IMR-90 (cell line): ENCODE data around the gene CORO7. TPM values are rescaled to one million over a fixed set of nuclear protein-coding genes. Genes with fewer than 3 reads are reported as not detected.
A peak's percentile ranks its signal among the peaks of the same experiment; 100 is the strongest.

Experiments
- ATAC-seq: fragments of 200-7000 bp; cut with Tn5 transposase; 2 replicates; pipeline ENCODE4 v1.9.1; 2020; ENCODE audit warnings: low read depth, mild to moderate bottlenecking, moderate library complexity
- BruUV-seq: library from RNA; stranded (reverse); fragments of 400-500 nt; replicated peaks from 2 replicates; lab custom pipeline; 2021; lab: Mats Ljungman, UMichigan
- CTCF ChIA-PET: fragments of 300-600 bp; formaldehyde crosslinking; extraction: SDS; loops from one replicate; lab custom pipeline; 2021; ENCODE audit warnings: antibody characterized with exemption; lab: Yijun Ruan, JAX
- POLR2A ChIA-PET: fragments of 300-600 bp; sonication (Branson Sonifier 250); formaldehyde crosslinking; loops from one replicate; lab custom pipeline; 2022; ENCODE audit warnings: antibody characterized with exemption; ENCODE audit not compliant: unreplicated experiment; lab: Charles Lee
- DNase-seq: peaks from one replicate; pipeline ENCODE4 v3.0.0; 2013
- H2AFZ ChIP-seq: replicated peaks from 2 replicates; pipeline ENCODE3; 2013; ENCODE audit warnings: low read length, mild to moderate bottlenecking; ENCODE audit not compliant: poor library complexity
- H2AK5ac ChIP-seq: 2 replicates; pipeline ENCODE4 v1.6.1; 2013; ENCODE audit warnings: low read depth, low read length, inconsistent platforms
- H2AK9ac ChIP-seq: replicated peaks from 2 replicates; pipeline ENCODE3; 2013; ENCODE audit warnings: mild to moderate bottlenecking, low read depth, low read length, moderate library complexity; ENCODE audit not compliant: poor library complexity
- H2BK120ac ChIP-seq: 2 replicates; pipeline ENCODE4 v1.6.1; 2013; ENCODE audit warnings: low read depth, low read length, inconsistent platforms
- H2BK15ac ChIP-seq: 3 replicates; pipeline ENCODE4 v1.6.1; 2013; ENCODE audit warnings: low read depth, low read length, inconsistent platforms
- H2BK20ac ChIP-seq: 2 replicates; pipeline ENCODE4 v1.6.1; 2013; ENCODE audit warnings: low read depth, mild to moderate bottlenecking, inconsistent platforms, low read length, moderate library complexity
- H2BK5ac ChIP-seq: 2 replicates; pipeline ENCODE4 v1.6.1; 2013; ENCODE audit warnings: mild to moderate bottlenecking, low read depth, low read length, inconsistent platforms; ENCODE audit not compliant: poor library complexity, severe bottlenecking
- H3K14ac ChIP-seq: replicated peaks from 2 replicates; pipeline ENCODE4 v1.6.1; 2013; ENCODE audit warnings: low read depth, low read length, inconsistent platforms
- H3K18ac ChIP-seq: 2 replicates; pipeline ENCODE4 v1.6.1; 2013; ENCODE audit warnings: low read depth, low read length, control low read depth
- H3K23ac ChIP-seq: 2 replicates; pipeline ENCODE4 v1.6.1; 2013; ENCODE audit warnings: low read depth, low read length, inconsistent platforms
- H3K27ac ChIP-seq: 2 replicates; pipeline ENCODE4 v1.5.1; 2013; ENCODE audit warnings: mild to moderate bottlenecking, control low read depth, low read length; ENCODE audit not compliant: insufficient read depth
- H3K27me3 ChIP-seq: 2 replicates; pipeline ENCODE4 v1.6.1; 2013; ENCODE audit warnings: low read length; ENCODE audit not compliant: control insufficient read depth, insufficient read depth
- H3K36me3 ChIP-seq: 2 replicates; pipeline ENCODE4 v1.6.1; 2013; ENCODE audit warnings: low read length, mixed read lengths; ENCODE audit not compliant: control insufficient read depth, insufficient read depth
- H3K4ac ChIP-seq: 2 replicates; pipeline ENCODE4 v1.6.1; 2013; ENCODE audit warnings: low read depth, low read length, inconsistent platforms
- H3K4me1 ChIP-seq: 2 replicates; pipeline ENCODE4 v1.6.1; 2013; ENCODE audit warnings: low read length, mixed read lengths; ENCODE audit not compliant: control insufficient read depth, insufficient read depth
- H3K4me2 ChIP-seq: 2 replicates; pipeline ENCODE4 v1.6.1; 2013; ENCODE audit warnings: low read depth, mild to moderate bottlenecking, control low read depth, low read length, moderate library complexity
- H3K4me3 ChIP-seq: 2 replicates; pipeline ENCODE4 v1.5.1; 2013; ENCODE audit warnings: low read depth, mild to moderate bottlenecking, control low read depth, low read length, moderate library complexity; ENCODE audit not compliant: insufficient read depth
- H3K56ac ChIP-seq: 2 replicates; pipeline ENCODE4 v1.6.1; 2013; ENCODE audit warnings: low read length, inconsistent platforms; ENCODE audit not compliant: insufficient read depth; ENCODE audit errors: extremely low read depth
- H3K79me1 ChIP-seq, 2 experiments: 2 replicates each; pipeline ENCODE4 v1.6.1; 2013; ENCODE audit warnings: low read length in 2 of 2, inconsistent platforms in 1 of 2, low read depth in 1 of 2
- H3K9ac ChIP-seq: 2 replicates; pipeline ENCODE4 v1.6.1; 2013; ENCODE audit warnings: low read depth, low read length, control low read depth
- H3K9me1 ChIP-seq: 2 replicates; pipeline ENCODE4 v1.6.1; 2013; ENCODE audit warnings: low read length, inconsistent platforms; ENCODE audit not compliant: insufficient read depth
- H3K9me3 ChIP-seq: 2 replicates; pipeline ENCODE4 v1.6.1; 2013; ENCODE audit warnings: low read length; ENCODE audit not compliant: control insufficient read depth, insufficient read depth
- H4K20me1 ChIP-seq: 2 replicates; pipeline ENCODE4 v1.6.1; 2013; ENCODE audit warnings: low read length, inconsistent platforms; ENCODE audit not compliant: insufficient read depth
- H4K5ac ChIP-seq: 2 replicates; pipeline ENCODE4 v1.6.1; 2013; ENCODE audit warnings: mild to moderate bottlenecking, low read depth, low read length, control low read depth
- H4K8ac ChIP-seq, 2 experiments: 2 replicates each; pipeline ENCODE4 v1.6.1; 2013; ENCODE audit warnings: low read depth in 2 of 2, low read length in 2 of 2, control low read depth in 1 of 2, inconsistent platforms in 1 of 2
- H4K91ac ChIP-seq: 2 replicates; pipeline ENCODE4 v1.6.1; 2013; ENCODE audit warnings: low read depth, low read length, inconsistent platforms; ENCODE audit not compliant: insufficient read depth
- BHLHE40 ChIP-seq: fragments of 150-350 bp; IDR thresholded peaks from 2 replicates; pipeline ENCODE4 v1.6.1; 2016; ENCODE audit warnings: mild to moderate bottlenecking, low read depth, low read length
- CEBPB ChIP-seq: IDR thresholded peaks from 2 replicates; pipeline ENCODE4 v1.6.1; 2012; ENCODE audit warnings: low read depth, low read length, improper control_type of control experiment
- CHD1 ChIP-seq: IDR thresholded peaks from 2 replicates; pipeline ENCODE4 v1.6.1; 2012; ENCODE audit warnings: low read depth, low read length, improper control_type of control experiment
- FOS ChIP-seq: fragments of 150-350 bp; IDR thresholded peaks from 2 replicates; pipeline ENCODE4 v1.6.1; 2016; ENCODE audit warnings: low read depth, low read length
- MAZ ChIP-seq: IDR thresholded peaks from 2 replicates; pipeline ENCODE4 v1.6.1; 2012; ENCODE audit warnings: low read depth, mild to moderate bottlenecking, low read length, improper control_type of control experiment, moderate library complexity, borderline replicate concordance
- MXI1 ChIP-seq: IDR thresholded peaks from 2 replicates; pipeline ENCODE4 v1.6.1; 2012; ENCODE audit warnings: low read depth, mild to moderate bottlenecking, low read length, moderate library complexity, borderline replicate concordance
- NFE2L2 ChIP-seq: fragments of 150-350 bp; IDR thresholded peaks from 2 replicates; pipeline ENCODE4 v1.6.1; 2016; ENCODE audit warnings: low read depth, mild to moderate bottlenecking, low read length
- POLR2A ChIP-seq: IDR thresholded peaks from 2 replicates; pipeline ENCODE4 v1.6.1; 2012; ENCODE audit warnings: mild to moderate bottlenecking, low read depth, low read length
- RAD21 ChIP-seq: IDR thresholded peaks from 2 replicates; pipeline ENCODE4 v1.6.1; 2012; ENCODE audit warnings: low read length, improper control_type of control experiment
- RCOR1 ChIP-seq: IDR thresholded peaks from 2 replicates; pipeline ENCODE4 v1.6.1; 2012; ENCODE audit warnings: mild to moderate bottlenecking, low read length, improper control_type of control experiment; ENCODE audit not compliant: insufficient replicate concordance
- RFX5 ChIP-seq: IDR thresholded peaks from 2 replicates; pipeline ENCODE4 v1.8.0; 2012; ENCODE audit warnings: low read depth, mild to moderate bottlenecking, low read length, moderate library complexity
- SMC3 ChIP-seq: fragments of 150-350 bp; IDR thresholded peaks from 2 replicates; pipeline ENCODE4 v1.6.1; 2016; ENCODE audit warnings: low read depth, mild to moderate bottlenecking, antibody characterized with exemption, low read length, moderate library complexity
- WGBS, 2 experiments: methylation state at CpG; one replicate each; pipeline versions ENCODE4 v1.1.5 to v1.1.7; 2013; ENCODE audit warnings: missing lambda C conversion rate in 2 of 2; ENCODE audit not compliant: insufficient read length in 1 of 2; ENCODE audit errors: extremely low coverage in 2 of 2; 5-methylcytosine and 5-hydroxymethylcytosine counted together
- dilution Hi-C: fragments of 300-500 bp; cut with HindIII; formaldehyde crosslinking; loops from one replicate; pipeline ENCODE4 v1.14.3; 2018; ENCODE audit warnings: low sequenced_read_pairs; ENCODE audit not compliant: unreplicated experiment
- in situ Hi-C: fragments of 300-500 bp; cut with MboI; formaldehyde crosslinking; loops from 3 replicates; pipeline ENCODE4 v1.14.3; 2019; ENCODE audit warnings: low sequenced_read_pairs, inconsistent platforms, mixed read lengths
- intact Hi-C: fragments of 100-400 bp; cut with micrococcal nuclease; formaldehyde crosslinking; loops from 2 replicates; pipeline ENCODE4 v1.10.0; 2022
- polyA plus RNA-seq, 3 experiments: library from polyadenylated mRNA; depleted of rRNA; stranded (reverse); fragments of >200 nt; gene quantifications; 2 replicates each; pipeline ENCODE4 v1.2.3, GENCODE V29; 2012; ENCODE audit warnings: low replicate concordance in 1 of 3
- total RNA-seq: library from RNA; depleted of rRNA; stranded (reverse); fragments of >200 nt; gene quantifications from 2 replicates; pipeline ENCODE4 v1.2.3, GENCODE V29; 2012
- TF ChIP-seq, protein P1 (sequence below): fragments of 150-350 bp; IDR thresholded peaks from 2 replicates; pipeline ENCODE4 v1.6.1; 2016; ENCODE audit warnings: low read depth, mild to moderate bottlenecking, low read length, moderate library complexity, borderline replicate concordance
- TF ChIP-seq, protein P2 (sequence below): fragments of 150-350 bp; IDR thresholded peaks from 2 replicates; pipeline ENCODE4 v1.6.1; 2017; ENCODE audit warnings: mild to moderate bottlenecking, antibody characterized with exemption, low read length, low read depth

The CORO7 gene
- total and polyA plus RNA-seq, 2 of the 4 experiments (the other 2 are of a cell fraction) = 6.3 to 26.7 TPM

DNA sequence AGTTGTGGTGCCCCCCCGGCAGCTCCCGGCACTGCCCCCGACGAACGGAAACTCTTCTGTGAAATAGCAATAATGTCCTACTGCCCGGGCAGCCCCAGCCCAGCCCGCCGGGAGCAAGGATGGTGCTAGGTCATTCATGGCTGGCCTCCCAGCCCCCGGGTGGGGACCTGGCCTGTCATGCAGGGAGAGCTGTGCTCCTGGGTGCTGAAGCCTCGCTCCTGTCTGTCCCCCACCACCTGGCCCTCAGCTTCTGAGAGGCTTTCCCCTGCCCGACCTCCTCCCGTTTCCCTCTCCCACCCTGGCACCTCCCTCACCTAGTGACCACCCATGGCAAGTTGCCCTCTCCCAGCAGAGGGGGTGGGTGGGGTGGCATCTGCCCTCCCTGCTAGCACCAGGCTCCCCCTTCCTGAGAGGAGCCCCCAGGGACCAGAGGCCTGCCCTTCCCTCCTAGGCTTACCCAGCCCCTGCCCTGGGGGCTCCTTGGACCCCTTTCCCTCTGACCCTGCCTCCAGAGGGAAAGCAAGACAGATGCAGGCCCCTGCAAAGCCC, 78.8 kb downstream of the CORO7 start:
- H4K5ac ChIP-seq = no peak overlapping the region
- peaks cover 7% of the 10 kb centered on the region; the same call in 1 of the 2 replicates for H3K4me1 ChIP-seq
- no peak overlapping the region for H3K27ac ChIP-seq
- ChIA-PET CTCF (no interaction called here), POLR2A (no interaction called here)
- no peak for DNase-seq
- no peaks in the 10 kb centered on the region for H3K27me3 ChIP-seq
- H3K4me3 ChIP-seq = no peak overlapping the region
- H3K18ac ChIP-seq = no peak overlapping the region
- no peak overlapping the region for H2BK15ac ChIP-seq
- peaks cover 47% of the 10 kb centered on the region for H4K20me1 ChIP-seq
- peaks cover 17 to 58% of the 10 kb centered on the region in 2 experiments for H3K79me1 ChIP-seq
- TF ChIP-seq, protein P1, sequence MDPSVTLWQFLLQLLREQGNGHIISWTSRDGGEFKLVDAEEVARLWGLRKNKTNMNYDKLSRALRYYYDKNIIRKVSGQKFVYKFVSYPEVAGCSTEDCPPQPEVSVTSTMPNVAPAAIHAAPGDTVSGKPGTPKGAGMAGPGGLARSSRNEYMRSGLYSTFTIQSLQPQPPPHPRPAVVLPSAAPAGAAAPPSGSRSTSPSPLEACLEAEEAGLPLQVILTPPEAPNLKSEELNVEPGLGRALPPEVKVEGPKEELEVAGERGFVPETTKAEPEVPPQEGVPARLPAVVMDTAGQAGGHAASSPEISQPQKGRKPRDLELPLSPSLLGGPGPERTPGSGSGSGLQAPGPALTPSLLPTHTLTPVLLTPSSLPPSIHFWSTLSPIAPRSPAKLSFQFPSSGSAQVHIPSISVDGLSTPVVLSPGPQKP = no peak
- no peak for TF ChIP-seq RCOR1
- TF ChIP-seq RAD21 = no peak
- TF ChIP-seq SMC3 = no peak
- no peak for TF ChIP-seq NFE2L2
- no peak for TF ChIP-seq BHLHE40
- TF ChIP-seq POLR2A = no peak
- no peak for TF ChIP-seq RFX5
- TF ChIP-seq MAZ = no peak
- TF ChIP-seq, protein P2, sequence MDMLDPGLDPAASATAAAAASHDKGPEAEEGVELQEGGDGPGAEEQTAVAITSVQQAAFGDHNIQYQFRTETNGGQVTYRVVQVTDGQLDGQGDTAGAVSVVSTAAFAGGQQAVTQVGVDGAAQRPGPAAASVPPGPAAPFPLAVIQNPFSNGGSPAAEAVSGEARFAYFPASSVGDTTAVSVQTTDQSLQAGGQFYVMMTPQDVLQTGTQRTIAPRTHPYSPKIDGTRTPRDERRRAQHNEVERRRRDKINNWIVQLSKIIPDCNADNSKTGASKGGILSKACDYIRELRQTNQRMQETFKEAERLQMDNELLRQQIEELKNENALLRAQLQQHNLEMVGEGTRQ = no peak
- TF ChIP-seq CEBPB = no peak
- no peak for TF ChIP-seq CHD1
- no peak for TF ChIP-seq MXI1
- TF ChIP-seq FOS = no peak
- H3K9me1 ChIP-seq = no peaks in the 10 kb centered on the region
- intact Hi-C loops = no loop called here
- H2BK20ac ChIP-seq = no peak overlapping the region
- dilution Hi-C loops = no loop called here
- no peaks in the 10 kb centered on the region for H3K9me3 ChIP-seq
- WGBS, 2 experiments = 88% methylated on average over 7 of the region's 12 CpGs; no CpG with 5 or more reads in 1 of the 2 experiments
- H3K56ac ChIP-seq = no peak overlapping the region
- no peak overlapping the region for H2AK5ac ChIP-seq
- BruUV-seq = TSS peak; percentile 37
- no peak overlapping the region for H2BK120ac ChIP-seq
- in situ Hi-C loops = loop anchor here (10.0 kb wide), 1 partner anchor 353 kb away; no protein-coding TSS in a partner anchor
- H4K91ac ChIP-seq = no peak overlapping the region
- no peak overlapping the region for H3K4me2 ChIP-seq
- no peak for ATAC-seq
- no peak overlapping the region for H2BK5ac ChIP-seq
- no peak overlapping the region for H3K14ac ChIP-seq
- no peak overlapping the region for H4K8ac ChIP-seq
- H3K4ac ChIP-seq = no peak overlapping the region
- no peak overlapping the region for H3K9ac ChIP-seq
- H2AFZ ChIP-seq = no peak overlapping the region
- H3K36me3 ChIP-seq = peaks cover 44% of the 10 kb centered on the region
- no peak overlapping the region for H3K23ac ChIP-seq
- H2AK9ac ChIP-seq = no peak overlapping the region
